ENCODE measurements around the gene DYNLT4. TPM values are rescaled to one million over a fixed set of nuclear protein-coding genes. Genes with fewer than 3 reads are reported as not detected.
"Not testable (repeated sequence)": the region's sequence is repeated elsewhere in the genome, so short reads cannot be mapped to it uniquely, and the experiment has no call there.

Gene DYNLT4
- total RNA-seq, 2 donors from 2014 or later: 0.64 TPM; not detected in 1

DNA sequence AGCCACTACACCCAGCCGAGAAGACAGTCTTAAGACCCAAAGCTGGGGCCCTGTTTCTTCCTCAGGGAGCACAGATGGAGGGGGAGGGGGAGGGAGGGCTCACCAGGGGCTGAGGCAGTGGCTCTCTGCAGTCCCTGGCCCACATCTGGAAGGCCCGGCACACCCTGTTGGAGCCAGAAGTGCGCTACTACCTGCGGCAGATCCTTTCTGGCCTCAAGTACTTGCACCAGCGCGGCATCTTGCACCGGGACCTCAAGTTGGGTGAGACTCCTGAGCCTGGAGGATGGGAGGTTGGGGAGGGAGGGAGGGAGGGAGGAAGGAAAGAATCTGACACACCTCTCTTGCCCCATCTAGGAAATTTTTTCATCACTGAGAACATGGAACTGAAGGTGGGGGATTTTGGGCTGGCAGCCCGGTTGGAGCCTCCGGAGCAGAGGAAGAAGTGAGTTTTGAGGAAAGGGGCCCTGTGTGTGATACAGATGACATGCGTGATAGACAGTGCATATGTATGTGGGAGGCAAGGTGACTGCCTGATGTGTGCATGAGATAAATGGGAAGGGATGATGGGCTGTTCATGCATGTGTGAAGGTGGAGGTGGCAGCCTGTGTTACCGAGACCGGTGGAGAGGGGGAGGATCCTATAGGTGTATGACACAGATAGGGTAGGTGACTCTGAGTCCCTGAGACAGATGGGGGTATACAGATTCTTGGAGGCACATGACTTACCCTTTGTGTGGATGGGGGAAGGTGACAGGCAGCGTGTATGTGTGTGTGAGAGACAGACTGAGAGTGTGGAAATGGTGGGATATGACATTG is 5.5 kb downstream of the DYNLT4 start:
- Histone ChIP-seq H3K4me1 (ENCODE audit: control insufficient read depth, insufficient read depth, low read length) (peaks cover 8% of the 10 kb centered on the region), H3K27me3 (ENCODE audit: control insufficient read depth, insufficient read depth, low read length, poor library complexity, severe bottlenecking) (no peaks in the 10 kb centered on the region), H3K36me3 (ENCODE audit: control insufficient read depth, insufficient read depth, low read length) (peaks cover 23% of the 10 kb centered on the region), H3K27ac (ENCODE audit: low read depth, low read length) (peak overlapping the region; percentile 85), H3K4me3 (ENCODE audit: low read length) (peak overlapping the region; percentile 83), H3K9ac (ENCODE audit: extremely low read depth, low read length, poor library complexity, severe bottlenecking) (no peak overlapping the region), H3K9me3 (ENCODE audit: control insufficient read depth, low read length) (no peaks in the 10 kb centered on the region)
- 78 to 87% methylated on average over 9 to 13 of the region's 13 CpGs for WGBS, 2 experiments (ENCODE audit: insufficient coverage in 1 of 2, insufficient read length in 1 of 2)
- TF ChIP-seq, protein P1, sequence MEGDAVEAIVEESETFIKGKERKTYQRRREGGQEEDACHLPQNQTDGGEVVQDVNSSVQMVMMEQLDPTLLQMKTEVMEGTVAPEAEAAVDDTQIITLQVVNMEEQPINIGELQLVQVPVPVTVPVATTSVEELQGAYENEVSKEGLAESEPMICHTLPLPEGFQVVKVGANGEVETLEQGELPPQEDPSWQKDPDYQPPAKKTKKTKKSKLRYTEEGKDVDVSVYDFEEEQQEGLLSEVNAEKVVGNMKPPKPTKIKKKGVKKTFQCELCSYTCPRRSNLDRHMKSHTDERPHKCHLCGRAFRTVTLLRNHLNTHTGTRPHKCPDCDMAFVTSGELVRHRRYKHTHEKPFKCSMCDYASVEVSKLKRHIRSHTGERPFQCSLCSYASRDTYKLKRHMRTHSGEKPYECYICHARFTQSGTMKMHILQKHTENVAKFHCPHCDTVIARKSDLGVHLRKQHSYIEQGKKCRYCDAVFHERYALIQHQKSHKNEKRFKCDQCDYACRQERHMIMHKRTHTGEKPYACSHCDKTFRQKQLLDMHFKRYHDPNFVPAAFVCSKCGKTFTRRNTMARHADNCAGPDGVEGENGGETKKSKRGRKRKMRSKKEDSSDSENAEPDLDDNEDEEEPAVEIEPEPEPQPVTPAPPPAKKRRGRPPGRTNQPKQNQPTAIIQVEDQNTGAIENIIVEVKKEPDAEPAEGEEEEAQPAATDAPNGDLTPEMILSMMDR (conservative IDR thresholded peaks at IDR 0.05): no peak
- no peak overlapping the region for H3K27ac Mint-ChIP-seq
- H3K4me3 Mint-ChIP-seq: peak overlapping the region; percentile 75
- H3K4me1 Mint-ChIP-seq: peaks cover 21% of the 10 kb centered on the region
- H3K36me3 Mint-ChIP-seq (ENCODE audit: low read depth): peaks cover 7% of the 10 kb centered on the region
- H3K27me3 Mint-ChIP-seq (ENCODE audit: insufficient read depth): peaks cover 2% of the 10 kb centered on the region
- DNase-seq: no peak
- no peaks in the 10 kb centered on the region for H3K9me3 Mint-ChIP-seq

DNA sequence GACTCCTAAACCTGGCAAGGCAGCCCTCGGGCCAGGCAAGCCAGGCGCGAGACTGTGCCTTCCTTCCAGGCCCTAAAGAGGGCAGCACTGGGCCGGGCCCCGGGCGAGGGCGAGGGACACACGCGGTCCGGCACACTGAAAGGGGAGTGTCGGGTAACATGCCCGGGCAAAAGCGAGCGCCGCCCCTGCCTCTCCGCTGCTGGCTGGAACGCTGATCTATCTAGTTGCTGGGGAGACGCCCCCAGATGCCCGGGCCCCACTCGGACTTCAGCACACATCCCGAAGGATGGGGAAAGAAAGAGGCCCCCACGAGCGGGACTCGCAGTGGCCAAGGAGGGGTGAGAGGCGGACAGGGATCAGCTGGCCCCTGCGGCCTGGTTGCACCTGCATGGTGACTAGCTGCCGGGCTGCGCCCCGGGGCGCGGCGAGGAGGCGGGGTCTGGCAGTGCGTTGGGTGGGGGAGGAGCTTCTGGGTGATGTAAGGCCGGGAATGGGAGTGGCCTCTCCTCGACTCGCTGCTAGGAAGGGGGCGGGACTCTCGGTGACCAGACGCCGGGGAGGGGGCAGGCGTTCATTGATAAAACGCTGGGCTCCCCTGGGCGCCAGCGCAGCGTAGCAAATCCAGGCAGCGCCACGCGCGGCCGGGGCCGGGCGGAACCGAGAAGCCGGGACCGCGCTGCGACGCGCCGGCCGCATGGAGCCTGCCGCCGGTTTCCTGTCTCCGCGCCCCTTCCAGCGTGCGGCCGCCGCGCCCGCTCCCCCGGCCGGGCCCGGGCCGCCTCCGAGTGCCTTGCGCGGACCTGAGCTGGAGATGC is 7.2 kb downstream of the DYNLT4 start, which contains the start of gene PLK3:
PLK3 (plus strand) TSS at position 608 of the 815 bp plus-strand sequence; CDS start at position 695, 87 bp downstream.
- H3K27ac ChIP-seq (ENCODE audit: low read depth, low read length): peak within 1 kb of the TSS; percentile 99
- DNase-seq: peak; percentile 99
- peaks cover 20% of the 10 kb centered on the region for H3K36me3 ChIP-seq (ENCODE audit: control insufficient read depth, insufficient read depth, low read length)
- Mint-ChIP-seq H3K4me1 (peaks cover 21% of the 10 kb centered on the region), H3K4me3 (peak within 1 kb of the TSS; percentile 75), H3K27me3 (ENCODE audit: insufficient read depth) (peaks cover 2% of the 10 kb centered on the region), H3K9me3 (no peaks in the 10 kb centered on the region), H3K36me3 (ENCODE audit: low read depth) (peaks cover 4% of the 10 kb centered on the region), H3K27ac (peak within 1 kb of the TSS; percentile 99)
- H3K9me3 ChIP-seq (ENCODE audit: control insufficient read depth, low read length): no peaks in the 10 kb centered on the region
- TF ChIP-seq, protein P1 (conservative IDR thresholded peaks at IDR 0.05): peak; percentile 96
- peak within 1 kb of the TSS; percentile 66 for H3K9ac ChIP-seq (ENCODE audit: extremely low read depth, low read length, poor library complexity, severe bottlenecking)
- 0 to 1% methylated on average over 20 to 79 of the region's 79 CpGs for WGBS, 2 experiments (ENCODE audit: insufficient coverage in 1 of 2, insufficient read length in 1 of 2)
- H3K4me3 ChIP-seq (ENCODE audit: low read length): peak within 1 kb of the TSS; percentile 83
- no peaks in the 10 kb centered on the region for H3K27me3 ChIP-seq (ENCODE audit: control insufficient read depth, insufficient read depth, low read length, poor library complexity, severe bottlenecking)
- peaks cover 5% of the 10 kb centered on the region for H3K4me1 ChIP-seq (ENCODE audit: control insufficient read depth, insufficient read depth, low read length)

DNA sequence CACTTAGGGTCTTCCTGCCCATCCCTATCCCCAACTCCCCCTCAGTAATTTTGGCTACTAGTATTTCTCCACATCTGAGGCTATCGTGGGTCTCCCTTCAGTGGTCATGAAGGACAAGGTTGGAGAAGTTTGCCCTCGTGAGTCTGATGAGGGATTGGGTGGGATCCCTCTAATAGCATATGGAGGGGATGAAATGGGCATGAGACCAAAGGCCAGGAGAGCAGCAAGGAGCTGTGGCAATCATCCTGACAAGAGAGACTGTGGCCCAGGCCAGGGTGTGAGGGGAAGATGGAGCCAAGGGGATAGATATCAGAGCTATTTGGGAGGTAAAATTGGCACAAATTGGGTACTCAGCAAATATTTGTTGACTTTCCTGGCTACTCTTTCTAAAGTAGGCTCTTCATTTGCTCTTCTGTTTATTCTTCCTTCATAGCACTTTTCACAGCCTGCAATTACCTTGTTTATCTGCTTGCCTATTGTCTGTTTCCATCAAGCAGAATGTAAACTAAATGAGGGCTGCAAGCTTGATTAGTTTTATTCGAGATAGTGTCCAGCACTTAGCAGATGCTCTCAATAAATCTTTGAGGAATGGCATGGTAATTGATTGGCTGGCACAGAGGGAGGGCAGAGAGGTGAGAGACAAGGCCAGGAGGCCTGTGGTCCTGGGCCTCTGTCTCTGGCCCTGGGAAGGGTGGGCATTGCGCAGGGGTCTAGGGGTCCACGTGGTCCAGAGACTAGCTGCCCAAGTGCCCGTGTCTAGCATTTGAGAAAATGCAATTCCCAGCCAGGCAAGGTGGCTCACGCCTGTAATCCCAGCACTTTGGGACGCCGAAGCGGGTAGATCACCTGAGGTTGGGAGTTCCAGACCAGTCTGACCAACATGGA is 8.4 kb downstream of the DYNLT4 start:
- Mint-ChIP-seq H3K4me3 (no peak overlapping the region), H3K27ac (peak overlapping the region; percentile 99)
- no peak overlapping the region for H3K27ac ChIP-seq (ENCODE audit: low read depth, low read length)

DNA sequence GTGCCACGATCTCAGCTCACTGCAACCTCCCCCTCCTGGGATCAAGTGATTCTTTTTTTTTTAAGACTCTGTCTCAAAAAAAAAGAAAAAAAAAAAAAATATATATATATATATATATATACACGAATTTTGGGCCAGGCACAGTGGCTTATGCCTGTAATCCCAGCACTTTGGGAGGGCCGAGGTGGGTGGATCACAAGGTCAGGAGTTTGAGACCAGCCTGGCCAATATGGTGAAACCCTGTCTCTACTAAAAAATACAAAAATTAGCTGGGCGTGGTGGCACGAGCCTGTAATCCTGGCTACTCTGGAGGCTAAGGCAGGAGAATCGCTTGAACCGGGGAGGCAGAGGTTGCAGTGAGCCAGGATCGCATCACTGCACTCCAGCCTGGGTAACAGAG is 9.3 kb downstream of the DYNLT4 start:
- not testable (repeated sequence) for H3K27me3 Mint-ChIP-seq (ENCODE audit: insufficient read depth); DNase-seq; H3K27ac ChIP-seq (ENCODE audit: low read depth, low read length); H3K9me3 Mint-ChIP-seq; H3K4me1 ChIP-seq (ENCODE audit: control insufficient read depth, insufficient read depth, low read length); H3K27ac Mint-ChIP-seq; H3K4me3 ChIP-seq (ENCODE audit: low read length); H3K36me3 ChIP-seq (ENCODE audit: control insufficient read depth, insufficient read depth, low read length); H3K27me3 ChIP-seq (ENCODE audit: control insufficient read depth, insufficient read depth, low read length, poor library complexity, severe bottlenecking); H3K9me3 ChIP-seq (ENCODE audit: control insufficient read depth, low read length); H3K4me3 Mint-ChIP-seq; H3K9ac ChIP-seq (ENCODE audit: extremely low read depth, low read length, poor library complexity, severe bottlenecking); H3K36me3 Mint-ChIP-seq (ENCODE audit: low read depth)
- WGBS, 2 experiments (ENCODE audit: insufficient coverage in 1 of 2, insufficient read length in 1 of 2): 89 to 100% methylated on average over 5 to 7 of the region's 8 CpGs
- H3K4me1 Mint-ChIP-seq: peaks cover 28% of the 10 kb centered on the region

More for the DNA sequence above, 8.4 kb downstream of the DYNLT4 start:
- H3K36me3 ChIP-seq (ENCODE audit: control insufficient read depth, insufficient read depth, low read length): peaks cover 9% of the 10 kb centered on the region
- peaks cover under 1% of the 10 kb centered on the region for H3K36me3 Mint-ChIP-seq (ENCODE audit: low read depth)
- no peaks in the 10 kb centered on the region for H3K9me3 Mint-ChIP-seq
- DNase-seq: no peak
- TF ChIP-seq, protein P1 (conservative IDR thresholded peaks at IDR 0.05): no peak
- no peak overlapping the region for H3K4me3 ChIP-seq (ENCODE audit: low read length)
- no peak overlapping the region for H3K9ac ChIP-seq (ENCODE audit: extremely low read depth, low read length, poor library complexity, severe bottlenecking)
- H3K9me3 ChIP-seq (ENCODE audit: control insufficient read depth, low read length): no peaks in the 10 kb centered on the region
- H3K27me3 Mint-ChIP-seq (ENCODE audit: insufficient read depth): peaks cover 2% of the 10 kb centered on the region
- peaks cover 5% of the 10 kb centered on the region for H3K4me1 ChIP-seq (ENCODE audit: control insufficient read depth, insufficient read depth, low read length)
- WGBS, 2 experiments (ENCODE audit: insufficient coverage in 1 of 2, insufficient read length in 1 of 2): 94 to 97% methylated on average over 6 to 10 of the region's 10 CpGs
- no peaks in the 10 kb centered on the region for H3K27me3 ChIP-seq (ENCODE audit: control insufficient read depth, insufficient read depth, low read length, poor library complexity, severe bottlenecking)
- peaks cover 21% of the 10 kb centered on the region for H3K4me1 Mint-ChIP-seq

All from endodermal cell (in vitro differentiated cells).